ENCODE data around the gene MYO9A.
"Not testable (repeated sequence)": the region's sequence is repeated elsewhere in the genome, so short reads cannot be mapped to it uniquely, and the experiment has no call there.

The MYO9A gene

GRCh38 chr15:72086920-72087648 is 30.9 kb downstream of the MYO9A start:
- DNase-seq (ENCODE audit: insufficient read length) (no peak), FAIRE-seq (no peak)
- no peak for TF ChIP-seq POLR2AphosphoS5 (IDR thresholded peaks at IDR 0.05; ENCODE audit: low read depth, low read length)
- TF ChIP-seq POLR2A (IDR thresholded peaks at IDR 0.05; ENCODE audit: low read depth, low read length): no peak
- TF ChIP-seq TAF1 (IDR thresholded peaks at IDR 0.05; ENCODE audit: borderline replicate concordance, low read depth, low read length): no peak

GRCh38 chr15:72086010-72086697 is 31.8 kb downstream of the MYO9A start:
- TF ChIP-seq POLR2A (IDR thresholded peaks at IDR 0.05; ENCODE audit: low read depth, low read length) (no peak), TAF1 (IDR thresholded peaks at IDR 0.05; ENCODE audit: borderline replicate concordance, low read depth, low read length) (no peak), POLR2AphosphoS5 (IDR thresholded peaks at IDR 0.05; ENCODE audit: low read depth, low read length) (no peak)
- FAIRE-seq: no peak
- DNase-seq (ENCODE audit: insufficient read length): no peak

- no peak for FAIRE-seq
- TF ChIP-seq POLR2AphosphoS5 (IDR thresholded peaks at IDR 0.05; ENCODE audit: low read depth, low read length): no peak
- no peak for TF ChIP-seq TAF1 (IDR thresholded peaks at IDR 0.05; ENCODE audit: borderline replicate concordance, low read depth, low read length)
- no peak for TF ChIP-seq POLR2A (IDR thresholded peaks at IDR 0.05; ENCODE audit: low read depth, low read length)
- no peak for DNase-seq (ENCODE audit: insufficient read length)
Measured at GRCh38 chr15:72082176-72082575, 35.8 kb downstream of the MYO9A start.

GRCh38 chr15:72078887-72079286 is 39.1 kb downstream of the MYO9A start:
- DNase-seq (ENCODE audit: insufficient read length) (no peak), FAIRE-seq (peak; percentile 81)
- TF ChIP-seq POLR2AphosphoS5 (IDR thresholded peaks at IDR 0.05; ENCODE audit: low read depth, low read length) (no peak), POLR2A (IDR thresholded peaks at IDR 0.05; ENCODE audit: low read depth, low read length) (no peak), TAF1 (IDR thresholded peaks at IDR 0.05; ENCODE audit: borderline replicate concordance, low read depth, low read length) (no peak)

- no peak for TF ChIP-seq POLR2AphosphoS5 (IDR thresholded peaks at IDR 0.05; ENCODE audit: low read depth, low read length)
- DNase-seq (ENCODE audit: insufficient read length) (no peak), FAIRE-seq (peak; percentile 83)
Measured at GRCh38 chr15:72077950-72078349, 40.0 kb downstream of the MYO9A start.

GRCh38 chr15:72074335-72075060 is 43.5 kb downstream of the MYO9A start:
- no peak for TF ChIP-seq POLR2A (IDR thresholded peaks at IDR 0.05; ENCODE audit: low read depth, low read length)
- TF ChIP-seq TAF1 (IDR thresholded peaks at IDR 0.05; ENCODE audit: borderline replicate concordance, low read depth, low read length): no peak
- no peak for TF ChIP-seq POLR2AphosphoS5 (IDR thresholded peaks at IDR 0.05; ENCODE audit: low read depth, low read length)
- no peak for DNase-seq (ENCODE audit: insufficient read length)
- no peak for FAIRE-seq

GRCh38 chr15:72071448-72071825 is 46.5 kb downstream of the MYO9A start:
- FAIRE-seq; DNase-seq (ENCODE audit: insufficient read length): not testable (repeated sequence)

- TF ChIP-seq POLR2AphosphoS5 (IDR thresholded peaks at IDR 0.05; ENCODE audit: low read depth, low read length) (no peak), POLR2A (IDR thresholded peaks at IDR 0.05; ENCODE audit: low read depth, low read length) (no peak), TAF1 (IDR thresholded peaks at IDR 0.05; ENCODE audit: borderline replicate concordance, low read depth, low read length) (no peak)
- DNase-seq (ENCODE audit: insufficient read length) (no peak), FAIRE-seq (peak; percentile 40)
Measured at GRCh38 chr15:72070817-72071447, 47.0 kb downstream of the MYO9A start.

GRCh38 chr15:72068856-72069255 is 49.1 kb downstream of the MYO9A start:
- no peak for DNase-seq (ENCODE audit: insufficient read length)
- TF ChIP-seq POLR2AphosphoS5 (IDR thresholded peaks at IDR 0.05; ENCODE audit: low read depth, low read length): no peak
- TF ChIP-seq TAF1 (IDR thresholded peaks at IDR 0.05; ENCODE audit: borderline replicate concordance, low read depth, low read length): no peak
- TF ChIP-seq POLR2A (IDR thresholded peaks at IDR 0.05; ENCODE audit: low read depth, low read length): no peak
- FAIRE-seq: no peak

- DNase-seq (ENCODE audit: insufficient read length): no peak
- TF ChIP-seq POLR2AphosphoS5 (IDR thresholded peaks at IDR 0.05; ENCODE audit: low read depth, low read length) (no peak), POLR2A (IDR thresholded peaks at IDR 0.05; ENCODE audit: low read depth, low read length) (no peak), TAF1 (IDR thresholded peaks at IDR 0.05; ENCODE audit: borderline replicate concordance, low read depth, low read length) (no peak)
- FAIRE-seq: no peak
Measured at GRCh38 chr15:72065801-72066200, 52.1 kb downstream of the MYO9A start.

- no peak for DNase-seq (ENCODE audit: insufficient read length)
- no peak for TF ChIP-seq POLR2A (IDR thresholded peaks at IDR 0.05; ENCODE audit: low read depth, low read length)
- no peak for TF ChIP-seq TAF1 (IDR thresholded peaks at IDR 0.05; ENCODE audit: borderline replicate concordance, low read depth, low read length)
- TF ChIP-seq POLR2AphosphoS5 (IDR thresholded peaks at IDR 0.05; ENCODE audit: low read depth, low read length): no peak
- no peak for FAIRE-seq
Measured at GRCh38 chr15:72063186-72063585, 54.8 kb downstream of the MYO9A start.

All from GM12892 (cell line).